HG02852 (cell line): ENCODE data around the gene TUBB4B.

Source experiments
- ATAC-seq: cut with Tn5 transposase; IDR thresholded peaks from one replicate; pipeline ENCODE4 v1.9.1; 2021; ENCODE audit warnings: mild to moderate bottlenecking, moderate library complexity; ENCODE audit not compliant: unreplicated experiment

TUBB4B gene

GRCh38 chr9:137240841-137241489 is at the start of gene TUBB4B:
TSS of gene TUBB4B (plus strand) at chr9:137241287. CDS start at chr9:137241361, 74 bp downstream.
- ATAC-seq: peak; percentile 75

- ATAC-seq: no peak
These were observed 49.2 kb upstream of the TUBB4B start for GRCh38 chr9:137191691-137192447.

- no peak for ATAC-seq
These were observed 48.7 kb upstream of the TUBB4B start for GRCh38 chr9:137192448-137192780.

GRCh38 chr9:137192859-137193258 is 48.2 kb upstream of the TUBB4B start:
- ATAC-seq: no peak

- no peak for ATAC-seq
These were observed 47.3 kb upstream of the TUBB4B start for GRCh38 chr9:137193771-137194170.

GRCh38 chr9:137194388-137194787 is 46.7 kb upstream of the TUBB4B start:
- ATAC-seq: no peak

GRCh38 chr9:137194909-137195308 is 46.2 kb upstream of the TUBB4B start:
- ATAC-seq: no peak

- no peak for ATAC-seq
These were observed 45.4 kb upstream of the TUBB4B start for GRCh38 chr9:137195525-137196220.

- no peak for ATAC-seq
These were observed 42.8 kb upstream of the TUBB4B start for GRCh38 chr9:137198051-137198901.

- ATAC-seq: no peak
These were observed 42.2 kb upstream of the TUBB4B start for GRCh38 chr9:137198902-137199283.

GRCh38 chr9:137199411-137200121 is 41.5 kb upstream of the TUBB4B start:
- no peak for ATAC-seq

GRCh38 chr9:137200311-137201204 is 40.5 kb upstream of the TUBB4B start, which contains the start of gene TPRN:
TSS of gene TPRN (minus strand) at chr9:137200741. CDS start at chr9:137200711, 30 bp downstream.
- ATAC-seq: peak; percentile 92

GRCh38 chr9:137201205-137201868 is 39.8 kb upstream of the TUBB4B start:
- no peak for ATAC-seq

GRCh38 chr9:137202966-137203365 is 38.1 kb upstream of the TUBB4B start:
- ATAC-seq: no peak

GRCh38 chr9:137204731-137205125 is 36.4 kb upstream of the TUBB4B start:
- no peak for ATAC-seq

GRCh38 chr9:137205126-137206069 is 35.7 kb upstream of the TUBB4B start, which contains the start of the genes NDOR1 and TMEM203:
TSS of gene NDOR1 (plus strand) at chr9:137205700. CDS start at chr9:137205778, 78 bp downstream.
TSS of gene TMEM203 (minus strand) at chr9:137205648. CDS start at chr9:137205414, 234 bp downstream.
- peak; percentile 36 for ATAC-seq

GRCh38 chr9:137206602-137207001 is 34.5 kb upstream of the TUBB4B start:
- ATAC-seq: no peak
